ENCODE measurements around the gene ZNF469.

DNA sequence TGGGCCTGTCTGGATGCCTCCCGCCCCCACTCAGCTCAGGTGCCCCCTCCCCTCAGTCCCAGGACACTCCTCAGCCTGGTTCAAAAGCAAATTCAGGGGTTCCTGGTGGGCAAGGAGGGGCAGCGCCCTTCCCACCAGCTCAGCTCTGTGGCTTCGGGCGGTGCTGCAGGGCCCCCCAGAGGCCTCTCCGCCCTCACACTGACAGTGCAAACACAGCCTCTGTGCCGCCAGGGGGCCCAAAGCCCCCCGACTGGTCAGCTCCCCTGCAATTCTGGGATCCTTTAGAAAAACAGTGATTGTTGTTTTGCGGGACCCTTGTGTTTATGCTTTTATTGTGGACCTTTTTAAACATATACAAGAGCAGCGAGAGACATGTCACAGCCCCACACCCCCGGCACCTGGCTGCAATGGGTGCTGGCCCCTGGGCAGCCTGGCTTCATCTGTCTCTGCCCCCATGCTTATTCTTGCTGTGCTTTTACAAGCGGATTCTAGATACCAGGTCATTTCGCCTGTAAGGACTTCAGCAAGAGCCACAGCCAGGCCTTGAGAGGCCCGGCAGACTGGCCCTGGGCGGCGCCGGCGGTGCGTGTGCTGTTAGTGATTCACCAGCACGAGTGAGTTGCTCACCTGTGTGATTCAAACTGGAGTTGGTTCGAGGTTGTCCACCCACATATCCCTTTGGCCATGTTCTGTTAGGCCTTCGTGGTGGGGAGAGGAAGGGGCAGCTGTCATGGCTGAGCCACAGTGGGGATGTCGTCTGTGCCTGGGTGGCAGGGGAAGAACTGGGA lies 21.2 kb downstream of the ZNF469 start:
- TF ChIP-seq, protein P1, sequence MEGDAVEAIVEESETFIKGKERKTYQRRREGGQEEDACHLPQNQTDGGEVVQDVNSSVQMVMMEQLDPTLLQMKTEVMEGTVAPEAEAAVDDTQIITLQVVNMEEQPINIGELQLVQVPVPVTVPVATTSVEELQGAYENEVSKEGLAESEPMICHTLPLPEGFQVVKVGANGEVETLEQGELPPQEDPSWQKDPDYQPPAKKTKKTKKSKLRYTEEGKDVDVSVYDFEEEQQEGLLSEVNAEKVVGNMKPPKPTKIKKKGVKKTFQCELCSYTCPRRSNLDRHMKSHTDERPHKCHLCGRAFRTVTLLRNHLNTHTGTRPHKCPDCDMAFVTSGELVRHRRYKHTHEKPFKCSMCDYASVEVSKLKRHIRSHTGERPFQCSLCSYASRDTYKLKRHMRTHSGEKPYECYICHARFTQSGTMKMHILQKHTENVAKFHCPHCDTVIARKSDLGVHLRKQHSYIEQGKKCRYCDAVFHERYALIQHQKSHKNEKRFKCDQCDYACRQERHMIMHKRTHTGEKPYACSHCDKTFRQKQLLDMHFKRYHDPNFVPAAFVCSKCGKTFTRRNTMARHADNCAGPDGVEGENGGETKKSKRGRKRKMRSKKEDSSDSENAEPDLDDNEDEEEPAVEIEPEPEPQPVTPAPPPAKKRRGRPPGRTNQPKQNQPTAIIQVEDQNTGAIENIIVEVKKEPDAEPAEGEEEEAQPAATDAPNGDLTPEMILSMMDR (IDR thresholded peaks at IDR 0.05): no peak
- TF ChIP-seq POLR2A (IDR thresholded peaks at IDR 0.05): no peak

Data from heart left ventricle (tissue), 13 donors.